SKM-1 treated with dmso at 0.1 percent for 144 hours (cell line): ENCODE data around the gene WDR5.

Experiments used
- DNase-seq: peaks from one replicate; lab custom pipeline; 2025; ENCODE audit not compliant: unreplicated experiment; lab: John Stamatoyannopoulos, UW

The WDR5 gene

DNA sequence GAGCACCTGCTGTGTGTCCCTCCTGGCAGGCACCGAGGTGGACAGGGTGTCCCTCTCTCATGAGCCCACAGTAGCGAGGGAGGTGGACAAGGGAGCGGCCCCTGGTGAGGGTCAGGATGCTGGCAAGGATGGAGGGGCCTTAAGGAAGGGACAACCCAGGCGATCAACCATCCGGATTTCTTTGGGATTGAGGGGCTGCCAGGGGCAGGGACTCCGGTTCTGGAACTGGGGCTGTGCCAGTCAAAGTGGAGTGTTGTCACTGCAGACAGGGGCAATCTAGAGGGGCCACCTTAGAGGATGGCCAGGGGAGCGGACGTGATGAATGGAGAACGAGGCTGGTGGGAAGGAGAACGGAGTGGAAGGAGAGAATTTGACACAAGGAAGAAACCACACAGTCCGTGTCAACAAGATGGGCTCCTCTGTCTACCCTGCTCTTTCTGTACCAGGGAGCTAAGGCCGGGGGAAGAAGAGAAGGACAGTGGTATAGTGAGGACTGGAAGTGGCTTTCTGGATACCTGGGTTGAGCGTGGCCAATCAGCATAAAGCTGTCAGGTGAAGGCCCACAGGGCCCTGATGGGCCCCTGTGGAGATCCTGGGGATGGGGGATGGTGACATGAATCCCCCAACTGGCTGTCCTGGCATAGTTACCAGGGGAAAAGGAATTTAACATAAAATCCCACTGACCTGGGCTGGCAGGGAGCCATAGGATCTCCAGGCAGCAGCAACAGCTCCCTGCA lies 4.2 kb upstream of the WDR5 start:
- DNase-seq, result no peak

DNA sequence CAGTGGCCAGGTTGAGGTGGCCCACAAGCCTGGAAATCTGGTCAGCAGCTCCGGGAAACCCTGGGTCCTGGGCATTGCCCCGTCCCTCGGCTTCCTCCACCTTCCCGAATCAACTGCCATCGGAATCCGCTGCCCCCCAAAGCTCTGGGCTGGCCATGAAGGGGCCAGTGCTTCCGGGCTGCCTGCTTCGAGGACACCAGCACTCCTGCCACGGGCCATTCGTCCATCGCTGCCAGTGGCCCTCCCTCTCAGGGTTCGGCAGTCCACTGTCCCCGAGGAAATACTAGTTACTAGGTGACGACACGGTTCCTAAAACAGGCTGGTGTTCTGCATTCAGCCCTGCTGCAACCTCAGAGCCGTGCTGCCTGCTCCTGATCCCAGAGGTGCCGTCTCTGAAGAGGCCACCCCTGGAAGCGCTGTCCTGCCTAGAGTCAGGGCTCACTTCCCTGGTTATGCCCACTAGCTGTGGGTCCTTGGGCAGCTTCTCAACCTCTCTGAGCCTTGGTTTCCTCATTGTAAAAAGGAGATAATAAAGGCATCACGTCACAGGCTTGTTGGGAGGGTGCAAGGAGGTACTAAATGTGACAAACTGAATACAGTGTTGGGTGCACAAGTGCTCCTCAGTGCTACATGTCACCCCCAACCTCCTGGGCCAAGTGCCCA lies 3.5 kb upstream of the WDR5 start:
- no peak for DNase-seq

DNA sequence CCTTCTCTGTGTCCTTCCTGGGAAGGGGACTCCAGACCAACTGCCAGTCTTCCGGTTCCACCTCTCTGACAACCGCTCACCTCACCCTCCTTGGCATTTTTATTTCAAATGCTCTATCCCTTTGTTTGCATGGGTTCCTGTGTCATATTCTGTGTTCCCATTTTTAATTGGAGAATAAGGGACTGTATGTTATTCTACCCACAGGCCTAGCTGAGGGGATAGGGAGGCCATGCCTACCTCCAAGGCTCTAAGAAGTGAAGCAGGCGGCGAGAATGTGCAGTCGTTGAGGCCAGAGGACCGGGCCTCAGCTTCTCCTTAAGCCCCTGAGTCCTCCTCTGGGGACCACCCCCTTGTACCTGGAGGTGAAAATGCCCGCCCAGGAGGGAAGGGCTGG lies 936 bp upstream of the WDR5 start:
- DNase-seq, result no peak

DNA sequence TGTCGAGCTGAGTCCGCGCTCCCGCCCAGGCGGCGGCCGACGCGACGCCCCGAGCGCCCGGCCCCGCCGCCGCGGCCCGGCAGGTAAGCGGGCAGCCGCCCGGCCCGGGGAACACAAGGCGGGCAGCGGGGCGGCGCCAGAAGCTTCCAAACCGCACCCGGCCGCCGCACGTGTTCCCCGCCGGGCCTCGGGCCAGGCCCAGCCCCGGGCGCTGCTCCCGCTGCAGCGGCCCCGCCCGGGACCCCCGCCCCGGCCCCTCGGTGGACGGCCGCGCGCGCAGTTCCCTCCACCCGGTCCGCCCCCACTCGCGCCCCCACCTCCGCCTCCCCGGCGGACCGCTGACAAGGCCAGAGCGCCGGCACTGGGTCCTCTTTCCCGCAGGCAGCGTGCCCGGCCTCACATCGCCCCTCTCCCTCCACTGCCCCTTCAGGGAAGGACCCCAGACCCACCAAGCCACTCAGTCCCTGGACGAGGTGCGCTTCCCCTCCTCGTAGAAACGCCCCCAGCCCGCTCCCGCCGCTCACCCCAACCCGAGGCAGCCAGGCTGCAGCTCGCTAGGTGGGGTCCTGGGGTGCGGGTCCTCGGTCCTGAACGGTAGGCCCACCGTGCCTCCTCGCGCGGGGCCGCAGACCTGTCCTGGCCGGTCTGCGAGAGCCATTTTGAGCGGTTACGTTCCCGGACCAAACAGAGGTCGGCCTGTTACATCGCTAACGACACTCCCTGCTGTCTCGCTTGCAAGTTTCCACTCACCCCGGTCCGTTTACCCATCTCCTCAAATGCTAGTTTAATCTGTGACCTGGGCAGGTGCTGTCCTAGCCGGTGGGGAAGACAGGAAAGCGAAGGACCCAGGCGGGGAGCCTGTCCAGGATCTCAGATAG lies 475 bp downstream of the WDR5 start:
- no peak for DNase-seq

DNA sequence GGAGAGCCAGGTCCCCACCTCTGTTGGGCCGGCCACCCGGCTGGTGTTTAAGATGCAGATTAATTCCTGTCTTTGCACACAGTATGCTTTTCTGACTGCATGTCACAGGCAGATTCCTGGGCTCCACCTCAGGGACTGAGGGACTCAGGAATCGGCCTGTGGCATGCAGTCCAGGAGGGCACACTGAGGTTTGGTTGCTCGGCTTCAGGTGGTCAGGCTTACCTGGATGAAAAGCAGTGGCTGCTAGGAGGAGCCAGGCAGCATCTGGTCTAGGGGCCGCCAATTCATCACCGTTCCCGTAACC lies 1.1 kb downstream of the WDR5 start:
- no peak for DNase-seq

DNA sequence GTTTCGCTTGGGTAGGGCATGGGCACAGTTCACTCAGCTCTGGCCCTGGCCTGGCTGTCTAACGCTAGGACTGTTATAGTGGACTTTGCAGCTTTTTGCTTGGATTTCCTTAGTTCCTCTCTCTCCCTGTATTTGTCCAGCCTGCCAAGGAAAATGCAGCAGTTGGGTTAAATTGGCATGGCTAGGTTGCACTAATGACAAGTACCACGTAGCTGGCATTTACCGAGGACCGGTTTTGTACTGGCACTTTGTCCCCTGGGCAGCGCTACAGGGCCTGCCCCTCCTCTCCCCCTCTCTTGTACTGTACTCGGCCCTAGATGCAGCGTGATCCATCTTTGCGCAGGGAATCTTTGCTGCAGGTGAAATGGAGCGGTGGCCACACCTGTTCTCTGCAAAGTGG lies 2.4 kb downstream of the WDR5 start:
- no peak for DNase-seq

DNA sequence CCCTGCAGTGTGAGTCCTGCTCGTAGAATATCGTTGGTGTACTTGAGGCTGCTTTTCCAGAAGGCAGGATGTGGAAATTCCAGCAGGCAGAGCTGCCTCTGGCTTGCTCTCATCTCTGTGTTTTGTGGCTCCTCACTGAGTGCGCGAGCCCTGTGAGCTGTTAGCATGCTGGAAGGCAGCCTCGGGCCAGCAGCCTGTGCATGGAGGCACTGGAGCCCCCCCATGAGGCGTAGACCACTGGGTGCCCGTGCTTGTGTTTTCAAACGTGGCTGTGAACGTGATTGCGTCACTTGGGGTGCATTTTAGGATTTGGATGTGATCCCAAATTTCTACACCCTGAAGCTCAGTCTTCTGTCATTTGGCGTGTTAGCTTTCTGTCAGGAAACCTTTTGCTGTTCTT lies 3.2 kb downstream of the WDR5 start:
- DNase-seq, result no peak

DNA sequence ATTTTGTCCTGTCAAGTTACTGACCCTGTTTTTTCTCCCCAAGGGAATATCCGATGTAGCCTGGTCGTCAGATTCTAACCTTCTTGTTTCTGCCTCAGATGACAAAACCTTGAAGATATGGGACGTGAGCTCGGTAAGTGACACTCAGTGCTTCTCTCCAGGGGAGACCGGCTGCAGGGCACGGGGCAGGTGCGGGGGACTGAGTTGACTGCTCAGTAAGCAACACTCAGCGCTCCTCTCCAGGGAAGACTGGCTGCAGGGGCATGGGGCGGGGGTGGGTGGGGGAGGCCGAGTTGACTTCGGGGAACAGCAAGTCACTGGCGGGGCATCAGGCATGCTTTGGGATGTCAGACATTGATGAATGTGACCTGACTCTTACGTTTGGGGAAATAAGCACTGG lies 6.0 kb downstream of the WDR5 start:
- DNase-seq, result no peak

DNA sequence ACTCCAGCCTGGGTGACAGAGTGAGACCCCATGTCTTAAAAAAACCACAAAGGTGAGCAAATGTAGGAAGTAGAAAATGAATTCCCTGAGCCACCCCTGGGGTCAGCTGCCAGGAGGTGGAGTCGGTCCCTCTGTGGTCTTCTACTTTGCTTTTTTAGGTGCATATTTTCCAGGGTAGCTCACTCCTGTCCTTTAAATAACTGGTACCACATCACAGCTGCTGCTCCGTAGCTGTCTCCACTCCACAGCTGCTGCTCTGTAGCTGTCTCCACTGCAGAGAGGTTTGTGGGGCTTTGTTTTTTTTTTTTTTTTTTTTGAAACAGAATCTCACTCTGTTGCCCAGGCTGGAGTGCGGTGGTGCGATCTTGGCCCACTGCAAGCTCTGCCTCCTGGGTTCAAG lies 8.9 kb downstream of the WDR5 start:
- no peak for DNase-seq

DNA sequence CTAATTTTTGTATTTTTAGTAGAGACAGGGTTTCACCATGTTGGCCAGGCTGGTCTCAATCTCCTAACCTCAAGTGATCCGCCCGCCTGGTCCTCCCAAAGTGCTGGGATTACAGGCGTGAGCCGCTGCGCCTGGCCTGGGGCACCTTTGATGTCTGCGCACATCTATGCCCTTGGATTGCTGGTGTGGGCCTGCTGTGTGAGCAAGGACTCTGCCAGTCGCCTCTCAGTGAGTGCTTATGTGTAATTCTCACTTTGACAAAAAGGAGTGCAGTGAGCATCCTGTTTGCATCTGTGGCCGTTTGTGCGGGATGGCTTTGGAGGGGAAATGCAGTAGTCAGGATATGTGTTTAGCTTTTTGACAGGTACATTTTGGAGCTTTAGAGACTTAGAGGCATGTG lies 9.4 kb downstream of the WDR5 start:
- DNase-seq, result no peak

DNA sequence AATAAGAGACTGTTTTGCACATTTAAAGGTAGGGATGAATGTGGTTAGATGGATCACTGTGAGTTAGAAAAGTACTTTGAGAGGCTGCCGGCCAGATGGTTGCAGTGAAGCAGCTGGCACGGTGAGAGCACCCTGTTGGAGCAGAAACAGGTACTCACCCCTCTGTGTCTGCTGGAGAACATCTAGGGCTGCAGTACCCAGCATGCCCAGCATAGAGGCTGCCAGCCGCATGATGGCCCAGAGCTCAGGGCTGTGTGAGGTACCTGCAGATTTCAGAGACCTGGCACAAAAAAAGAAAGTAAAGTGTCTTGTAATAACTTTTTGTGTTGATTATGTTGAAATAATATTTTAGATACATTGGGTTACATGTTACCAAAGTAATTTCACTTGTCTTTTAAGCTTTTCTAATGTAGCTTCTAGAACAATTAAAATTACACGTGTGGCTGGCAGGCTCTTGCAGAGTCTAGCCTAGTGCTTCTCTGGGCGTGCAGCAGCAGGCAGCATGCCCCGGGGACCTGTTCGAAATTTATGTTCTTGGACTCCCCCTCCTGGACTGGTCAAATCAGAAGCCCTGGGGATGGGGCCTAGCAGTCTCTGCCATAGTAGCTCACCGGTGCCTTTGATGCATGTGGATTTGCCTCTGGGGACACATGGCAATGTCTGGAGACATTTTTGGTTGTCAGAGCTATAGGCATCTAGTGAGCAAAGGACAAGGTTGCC lies 11.1 kb downstream of the WDR5 start:
- DNase-seq, result no peak

DNA sequence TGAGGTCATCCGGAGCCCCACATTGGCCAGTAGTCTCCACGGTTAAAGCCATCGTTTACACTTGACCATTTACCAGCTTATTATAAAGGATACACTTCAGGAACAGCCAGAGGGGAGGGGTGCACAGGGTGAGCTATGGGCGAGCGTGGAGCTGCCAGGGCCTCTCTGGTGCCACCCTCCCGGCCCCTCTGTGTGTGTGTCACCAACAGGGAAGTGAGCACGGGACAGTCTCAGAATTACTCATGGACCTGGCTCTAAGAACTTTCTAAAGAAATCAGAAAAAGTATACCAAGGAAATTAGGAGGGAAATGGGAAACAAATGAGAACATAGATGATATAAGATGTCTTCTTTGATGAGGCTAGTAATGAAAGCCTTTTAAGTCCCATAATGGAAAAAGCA lies 13.5 kb downstream of the WDR5 start:
- no peak for DNase-seq

DNA sequence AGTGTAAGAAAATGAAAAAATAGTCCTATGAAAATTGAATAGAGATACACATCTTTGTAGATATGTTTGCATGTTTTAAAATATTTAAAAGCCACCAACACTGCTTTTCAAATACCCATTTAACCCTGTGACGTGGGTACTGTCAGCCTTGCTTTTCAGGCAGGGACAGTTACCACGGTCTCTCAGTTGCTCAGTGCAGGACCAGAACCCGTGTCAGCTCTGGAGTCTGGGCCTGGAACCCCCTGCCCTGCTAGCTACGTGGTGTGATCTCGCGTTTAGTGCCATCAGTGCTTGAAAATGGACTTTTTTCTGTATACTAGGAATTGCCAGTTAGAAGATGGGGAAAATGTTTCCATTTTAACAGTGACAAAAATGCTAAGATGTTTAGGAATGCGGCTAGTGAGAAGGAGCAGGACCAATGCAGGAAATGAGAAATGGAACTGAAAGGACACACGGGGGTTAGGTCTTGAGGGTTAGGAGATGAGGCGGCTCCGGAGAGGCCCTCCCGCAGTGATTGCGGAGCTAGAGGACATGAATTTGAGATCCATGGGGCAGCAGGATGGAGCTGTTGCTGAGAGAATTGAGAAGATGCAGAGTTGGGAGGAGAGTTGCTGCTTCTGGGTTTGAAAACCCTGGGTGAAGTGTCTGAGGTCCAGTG lies 14.8 kb downstream of the WDR5 start:
- no peak for DNase-seq

DNA sequence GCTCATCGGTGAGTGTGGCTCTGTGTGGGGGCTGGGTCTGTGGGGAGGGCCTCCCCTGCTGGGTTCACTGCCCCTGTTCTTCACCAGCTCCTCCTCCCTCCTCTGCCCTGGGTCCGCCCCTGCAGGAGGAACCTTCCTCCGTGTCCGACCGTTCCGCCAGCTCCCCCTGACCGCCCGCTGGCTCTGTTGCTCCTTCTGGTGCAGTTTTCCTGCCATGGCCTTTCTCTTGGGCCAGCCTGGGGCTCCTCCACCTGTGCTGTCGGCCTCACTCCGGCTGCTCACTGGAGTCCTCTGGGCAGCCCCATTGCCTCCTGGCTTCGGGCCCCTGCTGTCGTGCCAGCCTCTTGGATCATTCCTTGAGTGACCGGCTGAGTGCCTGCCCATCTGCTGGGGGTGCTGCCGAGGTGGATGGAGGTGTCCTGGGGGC lies 16.2 kb downstream of the WDR5 start:
- DNase-seq, result no peak

DNA sequence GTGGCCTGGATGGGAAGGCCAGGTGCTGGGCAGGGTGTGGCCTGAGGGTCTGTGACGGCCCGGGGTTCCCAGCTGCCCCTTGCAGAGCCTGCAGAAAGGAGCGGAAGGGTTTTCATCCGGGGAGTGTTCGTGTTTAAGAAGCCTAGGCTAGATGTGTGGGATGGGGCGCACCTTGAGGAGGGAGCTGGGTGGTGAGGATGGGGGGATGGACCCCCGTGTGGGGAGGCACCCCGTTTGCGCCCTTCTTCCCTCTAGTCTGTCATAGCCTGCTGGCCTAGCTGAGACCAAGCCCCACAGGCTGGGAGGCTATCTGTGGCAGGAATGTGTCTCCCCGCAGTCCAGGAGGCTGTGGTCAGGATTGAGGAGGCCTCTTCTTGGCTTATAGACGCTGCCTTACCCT lies 16.6 kb downstream of the WDR5 start:
- no peak for DNase-seq

DNA sequence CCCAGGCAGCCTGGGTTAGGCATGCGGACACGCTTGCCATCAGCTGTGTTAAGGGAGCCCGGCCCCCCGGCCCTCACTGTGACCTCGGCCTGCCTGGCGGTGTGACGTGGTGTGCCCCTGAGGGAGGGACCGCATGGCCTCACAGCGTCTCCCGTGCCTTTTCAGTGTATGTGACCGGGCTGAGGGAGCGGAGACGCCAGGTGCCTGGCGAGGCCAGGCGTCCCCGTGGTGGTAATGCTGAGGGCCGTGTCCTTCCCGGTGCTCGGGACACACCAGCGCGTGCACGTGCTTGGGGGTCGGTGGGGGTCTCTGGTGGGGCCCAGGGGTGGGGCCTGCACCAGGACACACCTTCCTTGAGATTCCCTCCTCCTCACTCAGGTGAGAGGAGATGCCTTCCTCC lies 17.6 kb downstream of the WDR5 start:
- no peak for DNase-seq

DNA sequence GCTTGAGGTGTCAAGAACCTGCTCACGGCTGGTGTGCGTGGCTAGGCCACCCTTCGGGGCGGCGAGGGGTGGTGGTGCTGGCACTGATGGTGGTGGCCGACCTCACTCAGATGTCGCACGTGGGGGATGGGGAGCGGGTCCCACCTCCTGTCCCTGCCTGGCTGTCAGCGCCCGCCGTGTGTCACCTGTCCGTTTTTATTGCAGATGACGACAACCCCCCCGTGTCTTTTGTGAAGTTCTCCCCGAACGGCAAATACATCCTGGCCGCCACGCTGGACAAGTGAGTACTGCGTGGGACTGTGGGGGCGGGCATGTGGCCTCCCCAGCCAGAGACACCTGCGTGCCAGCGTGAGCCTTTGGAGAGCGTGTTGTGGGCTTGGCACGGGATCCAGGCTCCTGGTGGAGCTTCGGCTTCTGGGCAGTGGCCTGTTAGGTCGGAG lies 18.4 kb downstream of the WDR5 start:
- DNase-seq, result no peak

DNA sequence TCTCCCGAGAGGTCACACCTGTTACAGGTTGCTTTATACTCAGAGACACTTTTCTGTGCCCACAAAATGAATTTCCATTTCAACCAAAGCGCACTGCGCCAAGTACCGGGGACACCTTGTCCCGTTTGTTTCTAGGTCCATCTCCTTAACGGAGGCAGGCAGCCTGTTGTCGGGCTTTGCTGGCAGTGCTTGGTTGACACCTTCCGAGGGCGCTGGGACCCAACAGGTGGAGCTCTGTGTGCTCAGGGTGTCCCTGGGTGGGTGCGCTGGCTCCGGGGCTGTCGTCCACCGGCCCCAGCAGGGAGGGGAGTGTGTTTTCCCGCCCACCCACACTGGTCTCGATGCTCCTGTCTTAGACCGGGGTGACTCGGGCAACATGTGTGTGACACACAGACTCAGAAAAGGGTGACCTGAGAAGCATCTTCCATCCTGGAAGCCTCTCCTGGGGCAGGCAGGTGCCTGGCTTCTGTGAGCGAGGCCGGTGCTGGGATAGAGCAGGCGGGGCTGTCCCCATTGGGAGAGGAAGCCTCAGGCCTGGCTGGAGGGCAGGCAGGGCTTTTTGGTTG lies 20.0 kb downstream of the WDR5 start:
- no peak for DNase-seq

DNA sequence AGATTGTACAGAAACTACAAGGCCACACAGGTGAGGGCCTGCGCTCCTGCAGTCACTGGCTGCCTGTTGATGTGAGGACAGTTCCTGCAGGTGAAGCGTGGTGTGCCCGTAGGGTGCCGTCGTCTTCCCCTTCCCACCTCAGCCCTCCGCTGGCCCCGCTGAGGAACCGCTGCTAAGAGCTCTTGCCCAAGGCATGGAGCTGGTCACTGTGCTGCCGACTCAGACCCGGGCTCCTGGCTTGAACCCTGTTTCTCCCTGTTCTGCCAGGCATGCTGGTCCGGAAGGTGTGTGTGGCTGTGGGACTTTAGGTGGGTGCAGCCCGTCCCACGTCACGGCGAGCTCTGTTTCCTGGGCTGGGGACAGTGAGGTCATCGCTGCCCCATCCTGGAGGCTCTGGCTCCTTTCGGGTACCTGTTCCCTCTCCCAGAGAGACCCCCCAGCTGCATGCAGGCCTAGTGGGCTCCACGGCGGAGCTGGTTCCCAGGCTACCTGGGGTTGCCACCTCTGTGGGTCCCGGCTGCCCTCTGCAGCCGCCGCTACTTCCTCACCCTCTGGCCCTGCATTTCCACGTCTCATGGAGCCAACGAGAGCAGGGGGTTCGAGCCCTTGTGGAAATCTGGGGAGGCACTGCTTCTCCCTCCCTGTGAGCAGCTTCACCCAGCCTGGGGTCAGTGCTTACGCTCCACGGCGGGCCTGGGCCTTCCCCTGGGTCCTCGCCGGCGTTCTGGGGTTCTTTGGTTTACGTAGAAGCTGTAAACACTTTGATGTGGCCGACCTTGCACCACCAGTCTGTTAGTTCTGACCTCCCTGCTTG lies 20.9 kb downstream of the WDR5 start:
- no peak for DNase-seq

DNA sequence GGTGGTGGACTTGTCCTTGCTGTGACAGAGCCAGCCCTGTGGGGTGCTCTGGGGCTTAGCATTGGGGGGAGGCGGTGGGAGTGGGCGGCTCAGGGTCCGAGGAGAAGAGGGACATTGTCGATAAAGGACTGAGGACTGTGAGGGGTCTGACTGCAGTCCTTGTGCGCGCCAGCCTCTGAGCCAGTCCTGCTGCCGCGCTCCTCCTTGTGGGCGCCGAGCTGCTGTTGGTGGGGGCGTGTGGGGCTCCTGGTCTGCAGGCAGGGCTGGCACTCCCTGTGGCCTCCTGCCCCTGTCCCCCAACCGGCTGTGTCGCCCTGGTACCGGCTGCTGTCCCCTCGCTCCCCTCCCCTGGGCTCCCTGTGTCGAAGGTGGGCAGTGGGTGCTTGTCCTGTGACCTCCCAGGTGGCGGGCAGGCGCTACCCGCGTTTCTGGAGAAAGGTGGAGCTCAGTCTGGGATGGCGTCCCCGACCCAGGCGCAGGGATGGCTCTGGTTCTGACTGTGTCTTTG lies 21.6 kb downstream of the WDR5 start:
- DNase-seq, result no peak
